Activated naive CD4-positive, alpha-beta T cell treated with anti-CD3 and anti-CD28 coated beads, Interleukin-2, amount 50 U/mL, for 24 hours (primary cell): ENCODE measurements around the gene PSEN1.

ENCODE experiments used
- H3K27ac Mint-ChIP-seq: one replicate; pipeline ENCODE4 v1.8.0; 2021; ENCODE audit warnings: mild to moderate bottlenecking, mixed read lengths
- H3K27me3 Mint-ChIP-seq: one replicate; pipeline ENCODE4 v1.8.0; 2021; ENCODE audit warnings: mixed read lengths
- H3K36me3 Mint-ChIP-seq: one replicate; pipeline ENCODE4 v1.8.0; 2021; ENCODE audit warnings: mixed read lengths
- H3K4me1 Mint-ChIP-seq: one replicate; pipeline ENCODE4 v1.8.0; 2021; ENCODE audit warnings: mixed read lengths
- H3K4me3 Mint-ChIP-seq: one replicate; pipeline ENCODE4 v1.8.0; 2021; ENCODE audit warnings: mild to moderate bottlenecking, mixed read lengths
- H3K9me3 Mint-ChIP-seq: one replicate; pipeline ENCODE4 v1.8.0; 2021; ENCODE audit warnings: mixed read lengths

Gene PSEN1

GRCh38 chr14:73238424-73238852, 102.1 kb downstream of the PSEN1 start:
- no peaks in the 10 kb centered on the region for H3K9me3 Mint-ChIP-seq
- H3K27me3 Mint-ChIP-seq, result peaks cover 45% of the 10 kb centered on the region
- H3K36me3 Mint-ChIP-seq, result no peaks in the 10 kb centered on the region
- H3K4me3 Mint-ChIP-seq, result peak overlapping the region; percentile 26
- no peak overlapping the region for H3K27ac Mint-ChIP-seq
- peaks cover 15% of the 10 kb centered on the region for H3K4me1 Mint-ChIP-seq

- Mint-ChIP-seq H3K4me3 (no peak overlapping the region), H3K27ac (no peak overlapping the region), H3K4me1 (peaks cover 15% of the 10 kb centered on the region), H3K9me3 (no peaks in the 10 kb centered on the region), H3K27me3 (peaks cover 46% of the 10 kb centered on the region), H3K36me3 (no peaks in the 10 kb centered on the region)
These were observed 102.6 kb downstream of the PSEN1 start for GRCh38 chr14:73238941-73239340.

- H3K36me3 Mint-ChIP-seq, result no peaks in the 10 kb centered on the region
- no peak overlapping the region for H3K4me3 Mint-ChIP-seq
- H3K9me3 Mint-ChIP-seq, result no peaks in the 10 kb centered on the region
- peaks cover 45% of the 10 kb centered on the region for H3K27me3 Mint-ChIP-seq
- H3K4me1 Mint-ChIP-seq, result peaks cover 15% of the 10 kb centered on the region
- no peak overlapping the region for H3K27ac Mint-ChIP-seq
These were observed 103.3 kb downstream of the PSEN1 start for GRCh38 chr14:73239393-73240241.

- peaks cover 18% of the 10 kb centered on the region for H3K4me1 Mint-ChIP-seq
- no peak overlapping the region for H3K4me3 Mint-ChIP-seq
- H3K27me3 Mint-ChIP-seq, result peaks cover 39% of the 10 kb centered on the region
- no peak overlapping the region for H3K27ac Mint-ChIP-seq
- H3K36me3 Mint-ChIP-seq, result no peaks in the 10 kb centered on the region
- H3K9me3 Mint-ChIP-seq, result no peaks in the 10 kb centered on the region
These were observed 104.6 kb downstream of the PSEN1 start for GRCh38 chr14:73240816-73241480.

- H3K27ac Mint-ChIP-seq, result no peak overlapping the region
- H3K4me3 Mint-ChIP-seq, result no peak overlapping the region
- peaks cover 34% of the 10 kb centered on the region for H3K27me3 Mint-ChIP-seq
- H3K9me3 Mint-ChIP-seq, result no peaks in the 10 kb centered on the region
- peaks cover 20% of the 10 kb centered on the region for H3K4me1 Mint-ChIP-seq
- no peaks in the 10 kb centered on the region for H3K36me3 Mint-ChIP-seq
These were observed 105.3 kb downstream of the PSEN1 start for GRCh38 chr14:73241481-73242165.

- Mint-ChIP-seq H3K27ac (no peak overlapping the region), H3K36me3 (no peaks in the 10 kb centered on the region), H3K4me1 (peaks cover 23% of the 10 kb centered on the region), H3K4me3 (no peak overlapping the region), H3K27me3 (peaks cover 30% of the 10 kb centered on the region), H3K9me3 (no peaks in the 10 kb centered on the region)
These were observed 106.1 kb downstream of the PSEN1 start for GRCh38 chr14:73242357-73242901.

GRCh38 chr14:73243341-73243740, 107.0 kb downstream of the PSEN1 start:
- H3K27ac Mint-ChIP-seq, result no peak overlapping the region
- no peaks in the 10 kb centered on the region for H3K9me3 Mint-ChIP-seq
- H3K36me3 Mint-ChIP-seq, result no peaks in the 10 kb centered on the region
- peaks cover 30% of the 10 kb centered on the region for H3K27me3 Mint-ChIP-seq
- H3K4me1 Mint-ChIP-seq, result peaks cover 23% of the 10 kb centered on the region
- H3K4me3 Mint-ChIP-seq, result no peak overlapping the region

- peaks cover 30% of the 10 kb centered on the region for H3K27me3 Mint-ChIP-seq
- no peak overlapping the region for H3K4me3 Mint-ChIP-seq
- no peak overlapping the region for H3K27ac Mint-ChIP-seq
- H3K36me3 Mint-ChIP-seq, result no peaks in the 10 kb centered on the region
- no peaks in the 10 kb centered on the region for H3K9me3 Mint-ChIP-seq
- peaks cover 21% of the 10 kb centered on the region for H3K4me1 Mint-ChIP-seq
These were observed 107.4 kb downstream of the PSEN1 start for GRCh38 chr14:73243748-73244147.

GRCh38 chr14:73244541-73245290, 108.4 kb downstream of the PSEN1 start:
- Mint-ChIP-seq H3K27me3 (peaks cover 28% of the 10 kb centered on the region), H3K27ac (peak overlapping the region; percentile 44), H3K36me3 (no peaks in the 10 kb centered on the region), H3K4me3 (peak overlapping the region; percentile 80), H3K9me3 (no peaks in the 10 kb centered on the region), H3K4me1 (peaks cover 21% of the 10 kb centered on the region)

- no peak overlapping the region for H3K27ac Mint-ChIP-seq
These were observed 109.4 kb downstream of the PSEN1 start for GRCh38 chr14:73245480-73246325.

GRCh38 chr14:73246387-73247150, 110.3 kb downstream of the PSEN1 start:
- Mint-ChIP-seq H3K9me3 (no peaks in the 10 kb centered on the region), H3K27ac (no peak overlapping the region), H3K4me3 (peak overlapping the region; percentile 84), H3K27me3 (peaks cover 21% of the 10 kb centered on the region), H3K4me1 (peaks cover 21% of the 10 kb centered on the region), H3K36me3 (no peaks in the 10 kb centered on the region)

More at GRCh38 chr14:73245480-73246325, 109.4 kb downstream of the PSEN1 start:
- no peaks in the 10 kb centered on the region for H3K36me3 Mint-ChIP-seq
- peaks cover 26% of the 10 kb centered on the region for H3K27me3 Mint-ChIP-seq
- H3K4me1 Mint-ChIP-seq, result peaks cover 21% of the 10 kb centered on the region
- peak overlapping the region; percentile 80 for H3K4me3 Mint-ChIP-seq
- no peaks in the 10 kb centered on the region for H3K9me3 Mint-ChIP-seq

GRCh38 chr14:73248108-73248868, 112.0 kb downstream of the PSEN1 start:
- Mint-ChIP-seq H3K4me1 (peaks cover 17% of the 10 kb centered on the region), H3K36me3 (no peaks in the 10 kb centered on the region), H3K9me3 (no peaks in the 10 kb centered on the region), H3K27me3 (peaks cover 13% of the 10 kb centered on the region), H3K4me3 (no peak overlapping the region), H3K27ac (no peak overlapping the region)

- H3K4me3 Mint-ChIP-seq, result no peak overlapping the region
- no peaks in the 10 kb centered on the region for H3K36me3 Mint-ChIP-seq
- H3K4me1 Mint-ChIP-seq, result peaks cover 17% of the 10 kb centered on the region
- H3K27me3 Mint-ChIP-seq, result peaks cover 6% of the 10 kb centered on the region
- H3K27ac Mint-ChIP-seq, result no peak overlapping the region
- H3K9me3 Mint-ChIP-seq, result no peaks in the 10 kb centered on the region
These were observed 112.8 kb downstream of the PSEN1 start for GRCh38 chr14:73249108-73249507.
